Liver (tissue), 3 donors: ENCODE data around the gene AHDC1.

ENCODE experiments used
- FOXA1 ChIP-seq: IDR thresholded peaks from 2 replicates; pipeline ENCODE4 v1.6.1; 2016; ENCODE audit warnings: antibody characterized with exemption
- GABPA ChIP-seq, 2 donors: IDR thresholded peaks in 1 of 2; conservative IDR thresholded peaks in 1 of 2; 2 replicates each; pipeline ENCODE4 v1.6.1; 2016; ENCODE audit warnings: antibody characterized with exemption in 2 of 2, mild to moderate bottlenecking in 1 of 2, moderate library complexity in 1 of 2
- TF ChIP-seq, protein P1 (sequence below): fragments of 150-350 bp; IDR thresholded peaks from 2 replicates; pipeline ENCODE4 v1.5.1; 2017; ENCODE audit warnings: improper control_type of control experiment, low read depth, low read length; ENCODE audit not compliant: missing input control
- TF ChIP-seq, protein P2 (sequence below): IDR thresholded peaks from 2 replicates; pipeline ENCODE4 v1.6.1; 2016; ENCODE audit warnings: antibody characterized with exemption
- donor health status: healthy.
- donor health status: healthy.

GRCh38 chr1:27623327-27624212, 19.6 kb upstream of the AHDC1 start:
- no peak for TF ChIP-seq FOXA1
- TF ChIP-seq, protein P1, sequence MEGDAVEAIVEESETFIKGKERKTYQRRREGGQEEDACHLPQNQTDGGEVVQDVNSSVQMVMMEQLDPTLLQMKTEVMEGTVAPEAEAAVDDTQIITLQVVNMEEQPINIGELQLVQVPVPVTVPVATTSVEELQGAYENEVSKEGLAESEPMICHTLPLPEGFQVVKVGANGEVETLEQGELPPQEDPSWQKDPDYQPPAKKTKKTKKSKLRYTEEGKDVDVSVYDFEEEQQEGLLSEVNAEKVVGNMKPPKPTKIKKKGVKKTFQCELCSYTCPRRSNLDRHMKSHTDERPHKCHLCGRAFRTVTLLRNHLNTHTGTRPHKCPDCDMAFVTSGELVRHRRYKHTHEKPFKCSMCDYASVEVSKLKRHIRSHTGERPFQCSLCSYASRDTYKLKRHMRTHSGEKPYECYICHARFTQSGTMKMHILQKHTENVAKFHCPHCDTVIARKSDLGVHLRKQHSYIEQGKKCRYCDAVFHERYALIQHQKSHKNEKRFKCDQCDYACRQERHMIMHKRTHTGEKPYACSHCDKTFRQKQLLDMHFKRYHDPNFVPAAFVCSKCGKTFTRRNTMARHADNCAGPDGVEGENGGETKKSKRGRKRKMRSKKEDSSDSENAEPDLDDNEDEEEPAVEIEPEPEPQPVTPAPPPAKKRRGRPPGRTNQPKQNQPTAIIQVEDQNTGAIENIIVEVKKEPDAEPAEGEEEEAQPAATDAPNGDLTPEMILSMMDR = no peak
- TF ChIP-seq, protein P2, sequence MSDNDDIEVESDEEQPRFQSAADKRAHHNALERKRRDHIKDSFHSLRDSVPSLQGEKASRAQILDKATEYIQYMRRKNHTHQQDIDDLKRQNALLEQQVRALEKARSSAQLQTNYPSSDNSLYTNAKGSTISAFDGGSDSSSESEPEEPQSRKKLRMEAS = no peak
- no peak for TF ChIP-seq GABPA (IDR thresholded peaks at IDR 0.05 in 1 of 2, conservative IDR thresholded peaks at IDR 0.05 in 1 of 2)
